Colonic mucosa (tissue), 4 donors: Measurements from ENCODE around the gene CLK4. TPM values are rescaled to one million over a fixed set of nuclear protein-coding genes. Genes with fewer than 3 reads are reported as not detected.

Experiments used
- DNase-seq: peaks from one replicate; pipeline ENCODE4 v3.0.0-alpha.2; 2020
- H3K27ac ChIP-seq: fragments of 200-600 bp; one replicate; pipeline ENCODE4 v1.8.0; 2021
- H3K27me3 ChIP-seq: fragments of 200-600 bp; one replicate; pipeline ENCODE4 v1.8.0; 2021
- H3K36me3 ChIP-seq: fragments of 200-600 bp; one replicate; pipeline ENCODE4 v1.8.0; 2021
- H3K4me1 ChIP-seq: fragments of 200-600 bp; one replicate; pipeline ENCODE4 v1.8.0; 2021; ENCODE audit warnings: mild to moderate bottlenecking
- H3K4me3 ChIP-seq: fragments of 200-600 bp; one replicate; pipeline ENCODE4 v1.8.0; 2021
- H3K9ac ChIP-seq, 2 donors: one replicate each; pipeline ENCODE4 v1.7.0; 2013; ENCODE audit warnings: control low read depth in 2 of 2, low read depth in 2 of 2, low read length in 2 of 2
- H3K9me3 ChIP-seq: fragments of 200-600 bp; one replicate; pipeline ENCODE4 v1.8.0; 2021
- intact Hi-C: fragments of 100-400 bp; cut with DNase I; formaldehyde crosslinking; loops from one replicate; pipeline ENCODE4 v1.14.1; 2022
- total RNA-seq, 2 donors: library from RNA; stranded (reverse); fragmentation: NEBNext Ultra II Directional in 1 of 2; extraction: Animal tissue kit (Norgen Biotek cat#: 25700) in 1 of 2; gene quantifications; one replicate each; pipeline ENCODE4 v1.2.1, GENCODE V29; 2021
- TF ChIP-seq, protein P1 (sequence below): fragments of 200-600 bp; IDR thresholded peaks from one replicate; pipeline ENCODE4 v1.8.0; 2022; ENCODE audit warnings: antibody characterized with exemption, mild to moderate bottlenecking
- donor health status: healthy.
- donor health status: DM: no; HTN: no; CAD: no.
- donor health status: DM: no; HTN: no; CAD: no.

CLK4 gene
- total RNA-seq, 2 donors from 2014 or later: 13.8 to 15.0 TPM

GRCh38 chr5:178664141-178664540 is 37.3 kb upstream of the CLK4 start:
- Histone ChIP-seq H3K27me3 (no peaks in the 10 kb centered on the region), H3K9ac (no peak overlapping the region), H3K4me3 (no peak overlapping the region), H3K36me3 (no peaks in the 10 kb centered on the region), H3K4me1 (no peaks in the 10 kb centered on the region), H3K27ac (no peak overlapping the region), H3K9me3 (no peaks in the 10 kb centered on the region)
- TF ChIP-seq, protein P1, sequence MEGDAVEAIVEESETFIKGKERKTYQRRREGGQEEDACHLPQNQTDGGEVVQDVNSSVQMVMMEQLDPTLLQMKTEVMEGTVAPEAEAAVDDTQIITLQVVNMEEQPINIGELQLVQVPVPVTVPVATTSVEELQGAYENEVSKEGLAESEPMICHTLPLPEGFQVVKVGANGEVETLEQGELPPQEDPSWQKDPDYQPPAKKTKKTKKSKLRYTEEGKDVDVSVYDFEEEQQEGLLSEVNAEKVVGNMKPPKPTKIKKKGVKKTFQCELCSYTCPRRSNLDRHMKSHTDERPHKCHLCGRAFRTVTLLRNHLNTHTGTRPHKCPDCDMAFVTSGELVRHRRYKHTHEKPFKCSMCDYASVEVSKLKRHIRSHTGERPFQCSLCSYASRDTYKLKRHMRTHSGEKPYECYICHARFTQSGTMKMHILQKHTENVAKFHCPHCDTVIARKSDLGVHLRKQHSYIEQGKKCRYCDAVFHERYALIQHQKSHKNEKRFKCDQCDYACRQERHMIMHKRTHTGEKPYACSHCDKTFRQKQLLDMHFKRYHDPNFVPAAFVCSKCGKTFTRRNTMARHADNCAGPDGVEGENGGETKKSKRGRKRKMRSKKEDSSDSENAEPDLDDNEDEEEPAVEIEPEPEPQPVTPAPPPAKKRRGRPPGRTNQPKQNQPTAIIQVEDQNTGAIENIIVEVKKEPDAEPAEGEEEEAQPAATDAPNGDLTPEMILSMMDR: no peak
- intact Hi-C loops: no loop called here
- DNase-seq: no peak

GRCh38 chr5:178662541-178662860 is 35.7 kb upstream of the CLK4 start:
- no peak overlapping the region for H3K4me3 ChIP-seq
- H3K9me3 ChIP-seq: no peaks in the 10 kb centered on the region
- TF ChIP-seq, protein P1: no peak
- intact Hi-C loops: no loop called here
- no peak for DNase-seq
- H3K27me3 ChIP-seq: no peaks in the 10 kb centered on the region
- no peaks in the 10 kb centered on the region for H3K36me3 ChIP-seq
- H3K27ac ChIP-seq: no peak overlapping the region
- H3K4me1 ChIP-seq: no peaks in the 10 kb centered on the region
- H3K9ac ChIP-seq: no peak overlapping the region

DNA sequence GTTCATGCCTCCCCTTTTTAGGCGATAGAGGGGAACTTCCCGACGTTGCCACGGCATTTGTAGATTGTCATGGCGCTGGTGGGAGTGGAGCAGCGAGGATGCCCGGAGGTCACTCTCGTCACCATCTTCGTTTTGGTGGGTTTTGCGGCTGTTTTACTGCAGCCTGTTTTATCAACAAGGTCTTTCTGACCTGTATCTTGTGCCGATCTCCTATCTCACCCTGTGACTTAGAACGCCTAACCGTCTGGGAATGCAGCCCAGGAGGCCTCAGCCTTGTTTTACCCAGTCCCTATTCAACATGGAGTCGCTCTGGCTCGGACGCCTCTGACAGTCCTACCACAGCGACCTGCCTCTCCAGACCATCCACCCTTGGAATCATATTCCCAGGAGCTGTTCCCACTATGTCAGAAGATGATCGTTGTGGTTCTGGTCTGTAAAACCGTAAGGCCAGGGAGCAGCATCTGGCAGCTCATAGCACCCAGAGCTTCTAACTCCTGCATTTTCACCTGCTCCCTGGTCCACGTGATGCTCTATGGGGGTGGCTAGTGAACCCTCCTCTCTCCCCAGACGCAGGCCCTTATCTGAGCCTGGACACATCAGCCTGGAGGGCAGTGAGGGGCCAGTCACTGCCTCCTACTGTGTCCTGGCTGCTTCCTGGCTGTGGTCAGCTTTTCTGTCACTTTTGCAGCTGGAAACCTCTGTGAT is 35.1 kb upstream of the CLK4 start:
- Histone ChIP-seq H3K9ac (no peak overlapping the region), H3K9me3 (no peaks in the 10 kb centered on the region), H3K4me1 (no peaks in the 10 kb centered on the region), H3K36me3 (no peaks in the 10 kb centered on the region), H3K27me3 (no peaks in the 10 kb centered on the region), H3K4me3 (no peak overlapping the region), H3K27ac (no peak overlapping the region)
- no peak for DNase-seq
- intact Hi-C loops: no loop called here
- TF ChIP-seq, protein P1: no peak

- no peak for DNase-seq
- H3K27ac ChIP-seq: no peak overlapping the region
- no peak overlapping the region for H3K4me3 ChIP-seq
- H3K36me3 ChIP-seq: no peaks in the 10 kb centered on the region
- H3K9me3 ChIP-seq: no peaks in the 10 kb centered on the region
- intact Hi-C loops: no loop called here
- no peaks in the 10 kb centered on the region for H3K4me1 ChIP-seq
- TF ChIP-seq, protein P1: no peak
- H3K9ac ChIP-seq: no peak overlapping the region
- H3K27me3 ChIP-seq: no peaks in the 10 kb centered on the region
These were observed 24.4 kb upstream of the CLK4 start for GRCh38 chr5:178651046-178651810.

DNA sequence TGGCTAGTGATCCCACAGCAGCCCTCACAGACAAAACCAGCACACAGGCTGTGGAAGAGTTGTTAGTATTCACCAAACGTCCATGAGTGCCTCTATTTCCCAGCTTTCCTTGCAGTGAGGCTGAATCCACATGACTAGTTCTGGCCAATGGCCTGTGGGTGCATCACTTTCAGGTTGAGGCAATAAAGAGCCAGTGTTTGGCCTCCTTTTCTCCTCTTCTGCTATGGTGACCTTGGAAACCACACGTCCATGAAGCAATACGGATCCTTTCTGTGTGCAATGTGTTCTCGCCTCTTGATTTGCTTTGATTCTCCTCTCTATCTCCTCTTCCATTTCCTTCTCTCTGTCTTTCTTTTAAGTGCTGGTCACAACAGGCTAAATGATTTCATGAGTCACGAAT is 23.4 kb upstream of the CLK4 start:
- Histone ChIP-seq H3K36me3 (no peaks in the 10 kb centered on the region), H3K27me3 (no peaks in the 10 kb centered on the region), H3K9me3 (no peaks in the 10 kb centered on the region), H3K4me1 (no peaks in the 10 kb centered on the region), H3K27ac (no peak overlapping the region), H3K4me3 (no peak overlapping the region), H3K9ac (no peak overlapping the region)
- intact Hi-C loops: no loop called here
- DNase-seq: no peak
- TF ChIP-seq, protein P1: no peak
